ENCODE data around the gene SMAP1.
A peak's percentile ranks its signal among the peaks of the same experiment; 100 is the strongest.

SMAP1 gene

GRCh38 chr6:70667711-70668498 lies at the start of gene SMAP1:
Gene SMAP1 (plus strand): TSS chr6:70667883. CDS start chr6:70668024, 141 bp downstream.
- peak; percentile 48 for DNase-seq (ENCODE audit: low read depth)
- TF ChIP-seq, protein P1, sequence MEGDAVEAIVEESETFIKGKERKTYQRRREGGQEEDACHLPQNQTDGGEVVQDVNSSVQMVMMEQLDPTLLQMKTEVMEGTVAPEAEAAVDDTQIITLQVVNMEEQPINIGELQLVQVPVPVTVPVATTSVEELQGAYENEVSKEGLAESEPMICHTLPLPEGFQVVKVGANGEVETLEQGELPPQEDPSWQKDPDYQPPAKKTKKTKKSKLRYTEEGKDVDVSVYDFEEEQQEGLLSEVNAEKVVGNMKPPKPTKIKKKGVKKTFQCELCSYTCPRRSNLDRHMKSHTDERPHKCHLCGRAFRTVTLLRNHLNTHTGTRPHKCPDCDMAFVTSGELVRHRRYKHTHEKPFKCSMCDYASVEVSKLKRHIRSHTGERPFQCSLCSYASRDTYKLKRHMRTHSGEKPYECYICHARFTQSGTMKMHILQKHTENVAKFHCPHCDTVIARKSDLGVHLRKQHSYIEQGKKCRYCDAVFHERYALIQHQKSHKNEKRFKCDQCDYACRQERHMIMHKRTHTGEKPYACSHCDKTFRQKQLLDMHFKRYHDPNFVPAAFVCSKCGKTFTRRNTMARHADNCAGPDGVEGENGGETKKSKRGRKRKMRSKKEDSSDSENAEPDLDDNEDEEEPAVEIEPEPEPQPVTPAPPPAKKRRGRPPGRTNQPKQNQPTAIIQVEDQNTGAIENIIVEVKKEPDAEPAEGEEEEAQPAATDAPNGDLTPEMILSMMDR (IDR thresholded peaks at IDR 0.05; ENCODE audit: control insufficient read depth, insufficient read depth, low read depth, low read length, missing control alignments) = no peak
- H3K4me3 ChIP-seq (ENCODE audit: control insufficient read depth, low read depth, low read length) = peak within 1 kb of the TSS; percentile 74

DNA sequence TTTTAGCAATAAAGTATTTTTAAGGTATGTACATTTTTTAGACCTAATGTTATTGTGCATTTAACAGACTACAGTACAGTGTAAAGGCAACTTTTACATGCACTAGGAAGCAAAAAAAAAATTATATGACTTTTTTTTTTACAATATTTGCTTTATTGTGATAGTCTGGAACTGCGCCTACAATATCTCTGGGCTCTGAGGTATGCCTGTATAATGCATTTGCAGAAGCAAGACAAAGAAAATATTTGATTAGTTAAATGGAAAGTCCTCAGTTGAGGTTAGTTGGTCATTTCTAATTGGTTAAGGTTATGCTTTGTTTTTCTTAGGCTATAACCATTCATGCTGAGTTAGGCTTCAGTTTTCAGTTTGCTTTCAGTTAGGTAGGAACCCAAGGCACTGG lies 46.9 kb upstream of the SMAP1 start:
- TF ChIP-seq, protein P1 (IDR thresholded peaks at IDR 0.05; ENCODE audit: control insufficient read depth, insufficient read depth, low read depth, low read length, missing control alignments) = no peak
- DNase-seq (ENCODE audit: low read depth) = no peak
- H3K4me3 ChIP-seq (ENCODE audit: control insufficient read depth, low read depth, low read length) = no peak overlapping the region

GRCh38 chr6:70622461-70622860 lies 45.2 kb upstream of the SMAP1 start:
- H3K4me3 ChIP-seq (ENCODE audit: control insufficient read depth, low read depth, low read length) = no peak overlapping the region
- no peak for DNase-seq (ENCODE audit: low read depth)
- TF ChIP-seq, protein P1 (IDR thresholded peaks at IDR 0.05; ENCODE audit: control insufficient read depth, insufficient read depth, low read depth, low read length, missing control alignments) = no peak

DNA sequence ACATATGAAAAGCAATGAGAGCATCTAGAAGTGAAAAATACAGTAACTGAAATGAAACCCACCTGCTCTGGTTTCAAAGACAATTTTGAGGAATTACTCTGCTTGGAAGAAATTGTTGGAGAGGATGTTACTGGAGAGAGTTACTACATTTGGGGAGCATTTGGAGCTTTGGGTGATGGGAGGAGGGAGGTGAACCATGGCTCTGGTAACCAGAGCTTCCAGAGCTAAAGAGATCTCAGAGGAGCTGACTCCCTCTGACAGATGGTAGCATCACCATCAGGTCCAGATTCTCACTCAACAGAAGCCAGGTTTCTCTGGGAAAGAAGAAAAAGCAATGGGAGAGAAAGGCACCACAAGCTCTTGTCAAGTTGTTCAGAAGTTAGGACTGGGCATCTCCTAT lies 42.2 kb upstream of the SMAP1 start:
- no peak for DNase-seq (ENCODE audit: low read depth)
- H3K4me3 ChIP-seq (ENCODE audit: control insufficient read depth, low read depth, low read length) = no peak overlapping the region
- TF ChIP-seq, protein P1 (IDR thresholded peaks at IDR 0.05; ENCODE audit: control insufficient read depth, insufficient read depth, low read depth, low read length, missing control alignments) = no peak

GRCh38 chr6:70627500-70628254 lies 40.0 kb upstream of the SMAP1 start:
- no peak overlapping the region for H3K4me3 ChIP-seq (ENCODE audit: control insufficient read depth, low read depth, low read length)
- no peak for DNase-seq (ENCODE audit: low read depth)
- TF ChIP-seq, protein P1 (IDR thresholded peaks at IDR 0.05; ENCODE audit: control insufficient read depth, insufficient read depth, low read depth, low read length, missing control alignments) = no peak

DNA sequence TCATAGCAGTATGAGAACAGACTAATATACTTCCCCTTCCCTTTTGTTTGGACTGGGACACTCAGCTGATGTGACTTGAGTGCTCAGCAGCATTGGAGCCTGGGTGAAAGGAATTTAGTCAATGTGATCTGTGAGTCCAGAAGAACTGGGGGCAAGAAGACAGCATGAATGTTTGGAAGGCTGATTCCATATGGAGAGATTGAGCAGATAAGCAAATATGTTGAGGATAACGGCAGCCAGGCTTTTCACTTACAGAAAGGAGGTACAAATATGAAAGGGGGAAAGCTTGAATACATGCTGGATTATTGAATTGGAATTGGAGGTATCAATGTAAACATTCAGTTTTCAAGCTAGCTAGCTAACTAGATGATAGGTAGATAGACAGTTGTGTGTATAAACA lies 37.8 kb upstream of the SMAP1 start:
- no peak overlapping the region for H3K4me3 ChIP-seq (ENCODE audit: control insufficient read depth, low read depth, low read length)
- TF ChIP-seq, protein P1 (IDR thresholded peaks at IDR 0.05; ENCODE audit: control insufficient read depth, insufficient read depth, low read depth, low read length, missing control alignments) = no peak
- no peak for DNase-seq (ENCODE audit: low read depth)

All from AG09309 (cell line).